Body of pancreas (tissue), 4 donors: ENCODE results near the gene AGMO. TPM values are rescaled to one million over a fixed set of nuclear protein-coding genes. Genes with fewer than 3 reads are reported as not detected.

Experiments used
- ATAC-seq: fragments of 150-250 bp; one replicate; pipeline ENCODE4 v1.9.1; 2016
- DNase-seq, 4 donors: peaks; one replicate each; pipeline ENCODE4 v3.0.0-alpha.2; 2019
- H3K27ac ChIP-seq, 4 donors: fragments of 200-600 bp; sonication (generic); 1 replicate in 3 of 4; 2 replicates in 1 of 4; pipeline versions ENCODE4 v1.5.1 to v1.6.1; 2016 to 2019; ENCODE audit warnings: mild to moderate bottlenecking in 1 of 4, mixed read lengths in 1 of 4, moderate library complexity in 1 of 4
- H3K27me3 ChIP-seq, 2 donors: fragments of 200-600 bp; sonication (generic); one replicate each; pipeline ENCODE4 v1.6.0; 2016; ENCODE audit warnings: mild to moderate bottlenecking in 1 of 2
- H3K36me3 ChIP-seq, 2 donors: fragments of 200-600 bp; sonication (generic); replicated peaks in 1 of 2; 2 replicates each; pipeline ENCODE4 v1.5.1; 2016; ENCODE audit warnings: low read depth in 2 of 2; ENCODE audit not compliant: insufficient read depth in 1 of 2
- H3K4me1 ChIP-seq: fragments of 200-600 bp; sonication (generic); one replicate; pipeline ENCODE4 v1.6.0; 2016
- H3K4me3 ChIP-seq, 2 donors: fragments of 200-600 bp; sonication (generic); 1 replicate in 1 of 2; 2 replicates in 1 of 2; pipeline ENCODE4 v1.5.1; 2016 to 2019
- H3K9me3 ChIP-seq, 3 donors: fragments of 200-600 bp; sonication (generic); 1 replicate in 2 of 3; 2 replicates in 1 of 3; pipeline ENCODE4 v1.5.1; 2016
- CTCF ChIP-seq, 7 experiments: fragments of 450-650 bp in 4 of 7; fragments of 200-600 bp in 3 of 7; sonication (generic) in 3 of 7; IDR thresholded peaks; one replicate each; pipeline ENCODE4 v1.5.1; 2016 to 2019; ENCODE audit warnings: antibody characterized with exemption in 7 of 7
- POLR2A ChIP-seq, 3 donors: fragments of 450-650 bp; IDR thresholded peaks; one replicate each; pipeline ENCODE4 v1.6.1; 2016; ENCODE audit warnings: antibody characterized with exemption in 3 of 3, mild to moderate bottlenecking in 2 of 3
- WGBS, 2 donors: methylation state at CpG; one replicate each; pipeline ENCODE4 v1.1.5; 2017; 5-methylcytosine and 5-hydroxymethylcytosine counted together
- intact Hi-C: fragments of 100-400 bp; cut with DNase I; formaldehyde crosslinking; loops from one replicate; pipeline ENCODE4 v1.15.1; 2023
- total RNA-seq, 2 donors: library from RNA; depleted of rRNA; stranded (reverse); fragments of >200 nt; gene quantifications; one replicate each; pipeline ENCODE4 v1.1.0, GENCODE V29; 2016

Gene AGMO
- total RNA-seq, 2 donors from 2014 or later, result 0.52 TPM; not detected in 1

- no peak for TF ChIP-seq POLR2A (IDR thresholded peaks at IDR 0.05)
- no peak for TF ChIP-seq CTCF (IDR thresholded peaks at IDR 0.05)
- Histone ChIP-seq H3K27me3 (no peaks in the 10 kb centered on the region), H3K4me3 (no peak overlapping the region), H3K9me3 (no peaks in the 10 kb centered on the region), H3K4me1 (no peaks in the 10 kb centered on the region), H3K27ac (no peak overlapping the region), H3K36me3 (no peaks in the 10 kb centered on the region)
- intact Hi-C loops, result no loop called here
- DNase-seq, result no peak
- no peak for ATAC-seq
- 64 to 66% methylated on average over 3 of the region's 3 CpGs for WGBS, 2 donors
Measured at GRCh38 chr7:15234431-15234830, 327.4 kb downstream of the AGMO start.

- intact Hi-C loops, result no loop called here
- no peak for TF ChIP-seq CTCF (IDR thresholded peaks at IDR 0.05)
- TF ChIP-seq POLR2A (IDR thresholded peaks at IDR 0.05), result no peak
- H3K36me3 ChIP-seq, result no peaks in the 10 kb centered on the region
Measured at GRCh38 chr7:15228831-15229230, 333.0 kb downstream of the AGMO start.

GRCh38 chr7:15225981-15226380, 335.8 kb downstream of the AGMO start:
- Histone ChIP-seq H3K36me3 (no peaks in the 10 kb centered on the region), H3K9me3 (no peaks in the 10 kb centered on the region), H3K27me3 (no peaks in the 10 kb centered on the region), H3K27ac (no peak overlapping the region), H3K4me1 (no peaks in the 10 kb centered on the region), H3K4me3 (no peak overlapping the region)
- intact Hi-C loops, result no loop called here
- TF ChIP-seq CTCF (IDR thresholded peaks at IDR 0.05) (no peak), POLR2A (IDR thresholded peaks at IDR 0.05) (no peak)
- no peak for DNase-seq
- ATAC-seq, result no peak
- 65 to 69% methylated on average over 1 of the region's 1 CpG for WGBS, 2 donors

More at GRCh38 chr7:15228831-15229230, 333.0 kb downstream of the AGMO start:
- ATAC-seq (no peak), DNase-seq (no peak)
- Histone ChIP-seq H3K4me1 (no peaks in the 10 kb centered on the region), H3K27me3 (no peaks in the 10 kb centered on the region), H3K9me3 (no peaks in the 10 kb centered on the region), H3K4me3 (no peak overlapping the region), H3K27ac (no peak overlapping the region)
- 67 to 76% methylated on average over 3 of the region's 3 CpGs for WGBS, 2 donors

GRCh38 chr7:15219758-15220157, 342.1 kb downstream of the AGMO start:
- Histone ChIP-seq H3K4me1 (no peaks in the 10 kb centered on the region), H3K9me3 (no peaks in the 10 kb centered on the region), H3K27ac (no peak overlapping the region), H3K4me3 (no peak overlapping the region), H3K36me3 (no peaks in the 10 kb centered on the region), H3K27me3 (no peaks in the 10 kb centered on the region)
- TF ChIP-seq POLR2A (IDR thresholded peaks at IDR 0.05) (no peak), CTCF (IDR thresholded peaks at IDR 0.05) (no peak)
- DNase-seq (no peak), ATAC-seq (no peak)
- intact Hi-C loops, result no loop called here
- WGBS, 2 donors, result 14 to 32% methylated on average over 1 of the region's 1 CpG

GRCh38 chr7:15218261-15218660, 343.6 kb downstream of the AGMO start:
- no peaks in the 10 kb centered on the region for H3K36me3 ChIP-seq
- TF ChIP-seq CTCF (IDR thresholded peaks at IDR 0.05) (no peak), POLR2A (IDR thresholded peaks at IDR 0.05) (no peak)
- H3K27me3 ChIP-seq, result no peaks in the 10 kb centered on the region
- no peaks in the 10 kb centered on the region for H3K9me3 ChIP-seq
- intact Hi-C loops, result no loop called here
- no peaks in the 10 kb centered on the region for H3K4me1 ChIP-seq
- WGBS, 2 donors, result 58 to 64% methylated on average over 1 of the region's 1 CpG
- no peak overlapping the region for H3K4me3 ChIP-seq
- H3K27ac ChIP-seq, result no peak overlapping the region
- no peak for DNase-seq
- ATAC-seq, result no peak
